Erythroblast (primary cell): ENCODE measurements around the gene ARAP1.

ENCODE experiments used
- GATA1 ChIP-seq: IDR thresholded peaks from 2 replicates; pipeline ENCODE4 v1.6.1; 2011; ENCODE audit warnings: low read depth, mild to moderate bottlenecking, control low read depth, low read length, moderate library complexity
- POLR2A ChIP-seq: IDR thresholded peaks from 2 replicates; pipeline ENCODE4 v1.6.1; 2011; ENCODE audit warnings: mild to moderate bottlenecking, low read length

GRCh38 chr11:72701466-72701865, 50.7 kb downstream of the ARAP1 start:
- TF ChIP-seq POLR2A: no peak
- TF ChIP-seq GATA1: no peak
